Choroid plexus epithelial cell (primary cell): ENCODE data around the gene PARL.

Experiments used
- DNase-seq: peaks from one replicate; pipeline ENCODE4 v3.0.0-alpha.2; 2010; ENCODE audit warnings: low read depth
- H3K4me3 ChIP-seq: 2 replicates; pipeline ENCODE4 v1.5.1; 2011; ENCODE audit warnings: low read depth, mild to moderate bottlenecking, control low read depth, low read length, moderate library complexity
- TF ChIP-seq, protein P1 (sequence below): conservative IDR thresholded peaks from 2 replicates; pipeline ENCODE4 v1.5.1; 2011; ENCODE audit warnings: low read depth, mild to moderate bottlenecking, control low read depth, inconsistent platforms, low read length, moderate library complexity

Gene PARL

DNA sequence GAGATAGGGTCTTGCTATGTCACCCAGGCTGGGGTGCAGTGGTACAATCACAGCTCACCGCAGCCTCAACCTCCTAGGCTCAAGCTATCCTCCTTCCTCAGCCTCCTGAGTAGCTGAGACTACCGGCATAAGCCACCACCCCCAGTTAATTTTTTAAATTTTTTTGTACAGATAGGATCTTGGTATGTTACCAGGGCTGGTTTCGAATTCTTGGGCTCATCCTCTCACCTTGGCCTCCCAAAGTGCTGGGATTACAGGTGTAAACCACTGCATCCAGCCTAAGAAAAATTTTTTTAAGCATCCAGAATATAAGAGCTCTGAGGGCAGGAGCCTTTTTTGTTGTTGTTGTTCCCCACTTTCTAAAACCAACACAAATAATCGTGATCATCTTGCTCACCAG lies 44.9 kb downstream of the PARL start:
- no peak overlapping the region for H3K4me3 ChIP-seq
- TF ChIP-seq, protein P1, sequence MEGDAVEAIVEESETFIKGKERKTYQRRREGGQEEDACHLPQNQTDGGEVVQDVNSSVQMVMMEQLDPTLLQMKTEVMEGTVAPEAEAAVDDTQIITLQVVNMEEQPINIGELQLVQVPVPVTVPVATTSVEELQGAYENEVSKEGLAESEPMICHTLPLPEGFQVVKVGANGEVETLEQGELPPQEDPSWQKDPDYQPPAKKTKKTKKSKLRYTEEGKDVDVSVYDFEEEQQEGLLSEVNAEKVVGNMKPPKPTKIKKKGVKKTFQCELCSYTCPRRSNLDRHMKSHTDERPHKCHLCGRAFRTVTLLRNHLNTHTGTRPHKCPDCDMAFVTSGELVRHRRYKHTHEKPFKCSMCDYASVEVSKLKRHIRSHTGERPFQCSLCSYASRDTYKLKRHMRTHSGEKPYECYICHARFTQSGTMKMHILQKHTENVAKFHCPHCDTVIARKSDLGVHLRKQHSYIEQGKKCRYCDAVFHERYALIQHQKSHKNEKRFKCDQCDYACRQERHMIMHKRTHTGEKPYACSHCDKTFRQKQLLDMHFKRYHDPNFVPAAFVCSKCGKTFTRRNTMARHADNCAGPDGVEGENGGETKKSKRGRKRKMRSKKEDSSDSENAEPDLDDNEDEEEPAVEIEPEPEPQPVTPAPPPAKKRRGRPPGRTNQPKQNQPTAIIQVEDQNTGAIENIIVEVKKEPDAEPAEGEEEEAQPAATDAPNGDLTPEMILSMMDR: no peak
- no peak for DNase-seq

DNA sequence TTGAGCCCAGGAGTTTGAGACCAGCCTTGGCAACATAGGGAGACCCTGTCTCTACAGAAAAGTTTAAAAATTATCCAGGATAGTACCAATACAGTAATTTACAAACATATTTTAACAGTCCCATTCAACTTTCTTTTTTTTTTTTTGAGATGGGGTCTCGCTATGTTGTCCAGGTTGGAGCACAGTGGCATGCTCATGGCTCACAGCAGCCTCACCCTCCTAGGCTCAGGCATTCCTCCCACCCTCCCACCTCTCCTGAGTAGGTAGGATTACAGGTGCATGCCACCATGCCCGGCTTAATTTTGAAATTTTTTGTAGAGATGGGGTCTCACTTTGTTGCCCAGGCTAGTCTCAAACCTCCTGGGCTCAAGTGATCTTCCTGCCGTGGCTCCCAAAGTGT lies 46.8 kb downstream of the PARL start:
- TF ChIP-seq, protein P1: no peak

DNA sequence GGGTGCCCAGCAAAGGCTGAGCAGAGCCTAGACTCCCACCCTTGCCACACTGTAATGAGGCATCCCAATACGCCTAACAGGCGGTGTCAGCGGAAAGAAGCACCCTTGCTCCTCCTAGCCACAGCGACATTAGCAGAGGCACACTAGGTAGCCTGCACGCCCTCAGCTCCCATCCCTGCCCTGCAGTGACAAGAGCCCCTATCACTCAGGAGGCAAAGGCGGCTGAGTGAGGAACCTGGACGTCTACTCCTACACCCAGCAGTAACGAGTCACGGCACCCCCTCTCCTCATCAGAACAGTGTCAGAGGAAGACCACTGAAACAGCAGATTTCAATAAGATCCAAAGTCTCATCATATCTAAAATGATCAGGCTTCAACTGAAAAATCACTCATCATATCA lies 47.3 kb downstream of the PARL start:
- H3K4me3 ChIP-seq: no peak overlapping the region
- TF ChIP-seq, protein P1: no peak
- no peak for DNase-seq

More for the DNA sequence above, 46.8 kb downstream of the PARL start:
- H3K4me3 ChIP-seq: no peak overlapping the region
- no peak for DNase-seq

DNA sequence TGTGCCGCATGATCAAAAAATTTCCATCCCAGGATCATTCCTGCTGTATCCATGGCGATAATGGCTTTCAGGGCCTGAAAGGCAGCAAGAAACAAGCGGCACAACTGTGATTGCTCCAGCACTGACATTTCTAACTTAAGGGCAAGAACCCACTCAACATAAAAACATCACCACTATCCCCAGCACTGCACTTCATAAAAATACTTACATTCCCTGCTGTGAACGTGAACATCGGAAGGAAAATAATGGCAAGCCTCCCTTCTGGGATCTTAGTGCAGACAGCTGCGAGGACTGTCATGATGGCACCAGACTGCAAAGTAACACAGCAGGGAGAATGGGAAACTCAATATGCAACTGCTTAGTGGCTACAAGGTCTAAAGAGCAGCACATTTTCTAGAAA lies 51.2 kb downstream of the PARL start:
- no peak for DNase-seq
- TF ChIP-seq, protein P1: no peak
- no peak overlapping the region for H3K4me3 ChIP-seq

DNA sequence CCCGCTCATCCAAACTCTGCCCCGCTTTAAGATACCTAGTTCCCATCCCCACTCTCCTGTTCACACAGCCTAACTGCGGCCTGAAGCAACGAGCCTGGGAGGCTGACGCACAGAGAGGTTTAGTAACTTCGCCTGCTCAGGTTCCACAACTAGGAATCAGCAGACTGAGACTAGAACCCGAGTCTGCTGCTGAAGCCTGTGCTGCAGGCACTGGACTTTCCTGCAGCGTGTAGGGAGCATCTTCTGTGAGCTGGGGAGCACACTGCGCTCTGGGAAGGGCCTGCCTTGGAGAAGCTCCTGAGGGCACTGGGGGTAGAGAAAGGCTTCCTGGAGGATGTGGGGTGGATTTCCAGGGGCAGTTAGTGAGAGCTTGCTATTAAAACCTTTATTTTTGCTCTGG lies 54.5 kb downstream of the PARL start:
- DNase-seq: no peak
- TF ChIP-seq, protein P1: no peak
- no peak overlapping the region for H3K4me3 ChIP-seq

DNA sequence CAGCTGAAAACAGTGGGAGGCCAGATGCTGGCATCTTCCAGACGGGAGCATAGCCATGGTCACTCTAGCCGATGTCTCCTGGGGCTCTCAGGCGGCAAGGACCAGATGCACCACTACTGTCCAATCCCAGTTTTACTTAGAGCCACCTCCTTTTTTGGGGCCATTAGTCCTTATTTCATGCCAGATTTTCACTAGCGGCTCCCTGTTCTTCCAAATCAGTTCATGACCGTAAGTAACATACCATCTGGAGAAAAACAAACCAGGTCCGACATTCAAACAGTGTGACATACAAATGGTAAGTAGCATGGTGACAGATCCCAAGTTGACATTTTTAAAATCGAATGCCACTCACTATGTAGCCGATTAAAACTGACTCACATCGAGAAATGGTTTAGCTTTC lies 55.2 kb downstream of the PARL start:
- no peak overlapping the region for H3K4me3 ChIP-seq
- TF ChIP-seq, protein P1: no peak
- no peak for DNase-seq

DNA sequence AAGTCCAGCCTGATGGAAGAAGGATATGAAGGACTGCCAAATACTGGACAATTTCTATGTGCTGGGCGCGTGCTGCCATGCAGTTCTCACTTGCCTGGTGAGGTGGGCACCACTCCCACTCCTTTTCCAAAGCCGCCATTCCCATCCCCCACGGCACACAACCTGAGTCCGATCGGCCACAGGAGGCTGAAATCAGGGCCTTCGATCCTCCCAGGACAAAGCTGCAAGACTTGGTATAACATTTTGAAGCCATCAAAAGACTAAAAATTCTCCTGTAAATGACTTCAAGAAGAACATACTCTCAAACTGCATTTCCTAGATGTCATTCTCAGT lies 56.2 kb downstream of the PARL start:
- H3K4me3 ChIP-seq: no peak overlapping the region
- TF ChIP-seq, protein P1: no peak
- no peak for DNase-seq
